Central memory CD8-positive, alpha-beta T cell (primary cell): Measurements from ENCODE around the gene ADGRB3.

ENCODE experiments used
- ATAC-seq: fragments of 150-1000 bp; cut with Tn5 transposase; replicated peaks from 2 replicates; pipeline ENCODE4 v1.10.0; 2022; ENCODE audit warnings: mild to moderate bottlenecking, moderate FRiP score, moderate number of reproducible peaks; ENCODE audit not compliant: poor library complexity, severe bottlenecking; ENCODE audit errors: extremely low read depth
- DNase-seq, 2 donors: peaks; one replicate each; pipeline ENCODE4 v3.0.0; 2021; ENCODE audit warnings: low spot score in 2 of 2
- H3K27ac Mint-ChIP-seq: one replicate; pipeline ENCODE4 v1.8.0; 2022; ENCODE audit warnings: low read depth, mild to moderate bottlenecking, moderate library complexity, mixed read lengths
- H3K27me3 Mint-ChIP-seq: one replicate; pipeline ENCODE4 v1.8.0; 2022; ENCODE audit warnings: mixed read lengths
- H3K36me3 Mint-ChIP-seq: one replicate; pipeline ENCODE4 v1.8.0; 2022; ENCODE audit warnings: mild to moderate bottlenecking, moderate library complexity, mixed read lengths; ENCODE audit not compliant: insufficient read depth
- H3K4me1 Mint-ChIP-seq: one replicate; pipeline ENCODE4 v1.8.0; 2022; ENCODE audit warnings: mixed read lengths
- H3K4me3 Mint-ChIP-seq: one replicate; pipeline ENCODE4 v1.8.0; 2022; ENCODE audit warnings: mild to moderate bottlenecking, moderate library complexity, mixed read lengths
- H3K9me3 Mint-ChIP-seq: one replicate; pipeline ENCODE4 v1.8.0; 2022; ENCODE audit warnings: mixed read lengths

Gene ADGRB3

DNA sequence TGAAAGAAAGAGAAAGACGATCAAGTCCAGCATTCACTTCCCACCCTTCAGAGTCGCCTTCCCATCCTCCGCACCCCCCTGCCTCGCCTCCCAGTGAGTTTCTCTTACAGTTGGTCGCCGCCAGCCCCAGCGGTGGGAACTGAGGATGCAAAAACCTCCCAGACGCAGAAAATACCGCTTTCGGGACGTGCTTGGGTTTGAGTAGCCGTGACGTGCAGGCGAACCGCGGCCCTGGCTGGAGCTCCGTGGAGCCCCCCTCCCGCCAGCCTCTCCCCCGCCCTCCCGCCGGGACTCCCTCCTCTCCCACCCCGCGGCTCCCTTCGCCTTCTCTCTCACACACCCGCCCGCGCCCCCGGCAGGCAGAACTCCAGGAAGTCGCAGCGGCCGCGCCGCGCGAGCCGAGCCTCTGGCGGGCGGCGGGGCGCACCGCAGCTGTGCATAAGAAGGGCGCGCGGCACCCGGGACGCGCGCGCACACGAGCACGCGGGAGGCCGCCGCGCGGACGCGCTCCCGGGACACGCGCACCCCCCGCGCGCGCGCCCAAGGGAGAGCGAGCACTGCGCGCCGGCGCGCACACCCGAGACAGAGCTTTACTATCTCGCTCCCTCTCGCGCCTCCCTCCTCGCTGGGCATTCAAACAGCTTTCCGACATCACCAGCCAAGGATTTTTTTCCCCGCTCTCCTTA is at the start of gene ADGRB3:
Gene ADGRB3 (plus strand): TSS at position 557 of the 686 bp plus-strand sequence. CDS start 3,394 bp downstream, outside the sequence.
- H3K27ac Mint-ChIP-seq, result peak within 1 kb of the TSS; percentile 54
- peaks cover 9% of the 10 kb centered on the region for H3K4me1 Mint-ChIP-seq
- no peak for DNase-seq
- ATAC-seq, result no peak
- H3K4me3 Mint-ChIP-seq, result peak within 1 kb of the TSS; percentile 73
- H3K9me3 Mint-ChIP-seq, result peaks cover 5% of the 10 kb centered on the region
- no peaks in the 10 kb centered on the region for H3K36me3 Mint-ChIP-seq
- peaks cover 37% of the 10 kb centered on the region for H3K27me3 Mint-ChIP-seq

DNA sequence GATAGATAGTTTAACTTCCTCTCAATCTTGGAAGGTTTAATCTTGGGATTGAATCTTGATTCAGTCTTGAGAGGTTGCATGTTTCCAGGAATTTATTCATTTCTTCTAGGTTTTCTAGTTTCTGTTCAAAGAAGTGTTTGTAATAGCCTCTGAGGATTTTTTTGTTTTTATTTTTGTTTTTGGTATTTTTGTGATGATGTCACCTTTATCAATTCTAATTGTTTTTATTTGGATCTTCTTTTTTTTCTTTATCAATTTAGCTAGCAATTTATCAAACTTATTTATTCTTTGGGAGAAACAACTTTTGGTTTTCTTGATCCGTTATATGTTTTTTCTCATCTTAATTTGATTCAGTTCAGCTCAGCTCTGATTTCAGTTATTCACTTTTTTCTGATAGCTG is 41.5 kb upstream of the ADGRB3 start:
- peaks cover 30% of the 10 kb centered on the region for H3K9me3 Mint-ChIP-seq
- H3K27me3 Mint-ChIP-seq, result no peaks in the 10 kb centered on the region
- no peaks in the 10 kb centered on the region for H3K36me3 Mint-ChIP-seq
- DNase-seq (no peak), ATAC-seq (no peak)
- H3K4me1 Mint-ChIP-seq, result no peaks in the 10 kb centered on the region
- no peak overlapping the region for H3K27ac Mint-ChIP-seq
- H3K4me3 Mint-ChIP-seq, result no peak overlapping the region

DNA sequence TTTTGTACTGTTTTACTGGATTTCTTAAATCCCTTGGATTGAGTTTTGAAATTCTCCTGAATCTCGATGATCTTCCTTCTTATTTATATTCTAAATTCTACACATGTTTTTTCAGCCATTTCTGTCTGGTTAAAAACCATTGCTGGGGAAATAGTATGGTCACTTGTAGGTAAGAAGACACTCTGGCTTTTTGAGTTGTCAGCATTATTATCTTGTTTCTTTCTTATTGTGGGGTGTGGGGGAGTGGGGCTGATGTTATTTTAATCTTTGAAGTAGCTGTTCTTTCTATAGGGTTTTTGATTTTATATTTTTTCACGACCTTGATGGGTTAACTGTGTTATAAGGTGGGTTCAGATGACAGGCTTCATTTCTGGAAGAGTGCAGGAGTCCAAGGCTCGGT is 37.4 kb upstream of the ADGRB3 start:
- no peaks in the 10 kb centered on the region for H3K27me3 Mint-ChIP-seq
- no peak overlapping the region for H3K27ac Mint-ChIP-seq
- ATAC-seq, result no peak
- peaks cover 22% of the 10 kb centered on the region for H3K9me3 Mint-ChIP-seq
- DNase-seq, result no peak
- H3K36me3 Mint-ChIP-seq, result peaks cover 1% of the 10 kb centered on the region
- H3K4me1 Mint-ChIP-seq, result no peaks in the 10 kb centered on the region
- no peak overlapping the region for H3K4me3 Mint-ChIP-seq

DNA sequence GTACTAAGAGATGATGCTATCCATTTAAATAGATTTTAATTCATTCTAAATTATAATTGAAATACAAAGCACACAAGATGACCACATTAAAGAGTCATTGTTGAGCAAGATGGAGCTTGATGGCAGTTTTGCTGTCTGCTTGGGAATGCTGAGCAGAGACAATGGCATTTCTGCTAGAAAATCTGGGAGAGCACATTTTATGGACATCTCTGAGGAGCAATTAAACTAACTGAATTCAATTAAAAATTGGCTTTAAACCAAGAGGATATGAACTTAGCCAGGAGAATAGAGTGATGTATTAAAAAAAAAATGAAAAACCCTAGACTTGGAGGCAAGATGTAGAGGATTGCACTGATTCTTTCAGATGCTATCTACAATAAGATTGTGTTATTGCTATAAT is 19.1 kb upstream of the ADGRB3 start:
- DNase-seq, result no peak
- no peaks in the 10 kb centered on the region for H3K27me3 Mint-ChIP-seq
- H3K36me3 Mint-ChIP-seq, result no peaks in the 10 kb centered on the region
- no peak overlapping the region for H3K27ac Mint-ChIP-seq
- H3K9me3 Mint-ChIP-seq, result no peaks in the 10 kb centered on the region
- H3K4me3 Mint-ChIP-seq, result no peak overlapping the region
- no peak for ATAC-seq
- no peaks in the 10 kb centered on the region for H3K4me1 Mint-ChIP-seq

DNA sequence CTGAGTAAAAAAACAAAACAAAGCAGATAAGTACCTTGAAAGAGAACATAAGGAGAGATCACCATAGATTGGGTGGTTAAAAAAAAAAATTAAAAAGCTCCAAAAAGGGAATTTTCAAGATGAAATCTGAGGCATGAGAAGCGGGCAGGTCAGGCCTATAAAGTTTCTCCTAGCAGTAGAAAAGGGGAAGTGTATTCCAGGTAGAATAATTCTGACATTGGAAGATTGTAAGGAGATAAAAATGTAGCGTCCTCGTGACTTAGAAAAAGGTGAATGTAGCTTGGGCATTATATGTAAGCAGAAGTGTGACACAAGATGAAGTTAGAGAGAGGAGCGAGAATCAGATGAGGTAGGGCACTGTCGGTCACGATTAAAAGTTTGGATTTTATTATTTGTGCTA is 9.1 kb upstream of the ADGRB3 start:
- DNase-seq (no peak), ATAC-seq (no peak)
- no peak overlapping the region for H3K4me3 Mint-ChIP-seq
- no peak overlapping the region for H3K27ac Mint-ChIP-seq
- H3K9me3 Mint-ChIP-seq, result peaks cover 31% of the 10 kb centered on the region
- no peaks in the 10 kb centered on the region for H3K36me3 Mint-ChIP-seq
- no peaks in the 10 kb centered on the region for H3K27me3 Mint-ChIP-seq
- no peaks in the 10 kb centered on the region for H3K4me1 Mint-ChIP-seq

DNA sequence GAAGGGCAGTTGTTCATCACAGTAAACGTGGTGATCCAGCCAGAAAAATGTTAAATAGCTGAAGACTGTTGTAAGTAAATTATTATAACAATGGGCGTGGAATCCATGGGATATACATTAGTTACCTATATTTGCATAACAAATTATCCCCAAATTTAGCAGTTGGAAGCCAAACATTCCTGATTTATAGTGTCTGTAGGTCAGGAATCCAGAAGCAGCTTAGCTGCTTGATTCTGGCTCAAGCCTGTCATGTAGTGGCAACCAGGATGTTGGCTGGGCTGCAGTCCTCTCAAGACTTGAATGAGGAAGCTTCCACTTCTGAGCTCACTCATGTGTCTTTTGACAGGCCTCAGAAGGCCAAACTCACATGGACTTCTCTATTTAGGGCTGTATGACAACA is 6.9 kb upstream of the ADGRB3 start:
- DNase-seq (no peak), ATAC-seq (no peak)
- H3K36me3 Mint-ChIP-seq, result no peaks in the 10 kb centered on the region
- H3K4me3 Mint-ChIP-seq, result no peak overlapping the region
- H3K4me1 Mint-ChIP-seq, result no peaks in the 10 kb centered on the region
- H3K27ac Mint-ChIP-seq, result no peak overlapping the region
- H3K9me3 Mint-ChIP-seq, result peaks cover 31% of the 10 kb centered on the region
- peaks cover 3% of the 10 kb centered on the region for H3K27me3 Mint-ChIP-seq

DNA sequence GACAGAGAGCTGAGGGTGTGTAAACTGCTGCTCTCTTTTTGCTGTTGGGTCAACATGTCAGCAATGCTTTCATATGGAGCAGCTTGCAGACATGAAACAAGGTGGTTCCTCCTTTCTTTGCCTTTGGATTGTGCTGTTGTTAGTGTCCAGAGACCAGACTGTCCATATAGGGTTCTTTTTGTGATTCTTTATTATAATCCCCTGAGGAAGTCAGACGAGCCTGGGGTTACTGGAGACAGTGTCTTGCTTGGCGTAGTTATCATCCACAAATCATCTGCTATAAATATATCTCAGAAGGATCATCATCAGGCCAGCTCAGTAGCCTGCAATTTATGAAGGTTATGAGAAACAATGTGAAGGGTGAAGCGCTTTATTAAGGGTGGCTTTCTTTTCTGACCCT is 2.3 kb upstream of the ADGRB3 start:
- Mint-ChIP-seq H3K4me1 (peaks cover 9% of the 10 kb centered on the region), H3K27me3 (peaks cover 37% of the 10 kb centered on the region), H3K4me3 (no peak overlapping the region), H3K27ac (no peak overlapping the region), H3K9me3 (peaks cover 15% of the 10 kb centered on the region), H3K36me3 (no peaks in the 10 kb centered on the region)
- ATAC-seq (no peak), DNase-seq (no peak)

DNA sequence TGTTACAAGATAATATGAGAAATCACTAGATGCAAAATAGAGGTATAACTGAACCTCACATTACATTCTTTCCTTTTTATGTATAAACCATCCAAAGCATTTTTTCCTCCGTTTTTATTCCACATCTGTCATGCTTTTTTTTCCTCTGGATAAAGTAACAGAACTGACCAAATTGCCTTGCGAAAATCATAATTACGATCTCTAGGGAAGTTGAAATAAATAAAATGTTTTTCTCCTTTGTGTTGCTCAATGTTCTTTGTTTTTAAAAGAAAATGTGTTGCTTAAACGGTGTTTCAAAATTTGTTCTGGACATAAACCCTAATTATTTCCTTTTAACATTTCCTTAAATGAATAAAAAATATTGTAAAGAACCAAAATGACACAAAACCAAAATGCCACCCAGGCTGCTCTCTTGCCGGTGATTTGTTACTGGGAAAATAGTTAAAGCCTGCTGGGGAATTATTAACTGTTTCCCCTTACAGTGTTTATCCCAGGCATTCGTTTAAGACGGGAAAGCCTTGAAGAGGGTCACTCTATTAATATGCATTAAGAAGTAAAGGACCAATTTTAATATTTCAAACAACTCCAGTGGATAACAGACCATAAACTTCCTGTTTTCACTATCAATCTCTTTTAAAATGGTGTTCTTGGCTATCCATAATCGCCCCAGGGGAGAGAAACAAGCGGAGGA is 1.7 kb upstream of the ADGRB3 start:
- peaks cover 11% of the 10 kb centered on the region for H3K9me3 Mint-ChIP-seq
- DNase-seq (no peak), ATAC-seq (no peak)
- H3K4me3 Mint-ChIP-seq, result peak overlapping the region; percentile 73
- no peak overlapping the region for H3K27ac Mint-ChIP-seq
- peaks cover 37% of the 10 kb centered on the region for H3K27me3 Mint-ChIP-seq
- H3K4me1 Mint-ChIP-seq, result peaks cover 9% of the 10 kb centered on the region
- no peaks in the 10 kb centered on the region for H3K36me3 Mint-ChIP-seq

DNA sequence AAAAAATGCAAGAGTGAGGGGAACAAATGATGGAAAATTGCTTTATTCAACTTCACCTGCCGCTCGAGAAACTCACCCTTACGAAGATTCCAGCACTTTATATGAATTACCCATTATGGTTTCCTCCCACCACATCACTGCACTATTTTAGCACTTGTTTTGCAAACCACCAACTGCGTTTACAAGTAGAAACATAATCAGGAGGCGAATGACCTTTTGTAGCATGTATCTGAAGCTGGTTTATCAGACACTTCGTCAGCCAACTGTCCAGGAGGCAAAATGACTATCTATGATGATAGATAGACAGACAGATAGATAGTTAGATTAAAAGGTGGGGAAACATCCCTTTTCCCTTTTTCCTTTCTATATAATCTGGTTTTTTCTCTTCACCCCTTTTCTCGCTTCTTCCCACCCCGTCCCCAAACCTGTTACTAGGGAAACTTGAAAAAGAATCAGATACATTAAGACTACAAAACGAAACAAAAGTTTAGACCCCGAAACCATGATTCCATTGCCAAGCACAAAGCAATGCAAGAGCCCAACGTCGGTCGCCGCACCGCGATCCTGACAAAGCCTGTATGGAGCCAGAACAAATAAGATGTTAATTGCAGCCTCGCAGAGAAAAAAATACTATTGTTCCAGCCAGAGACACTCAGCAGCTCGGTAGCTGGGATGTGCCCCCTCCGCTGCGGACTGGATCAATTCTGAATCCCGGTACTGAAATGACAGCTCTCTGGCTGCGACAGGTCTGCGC is 933 bp upstream of the ADGRB3 start:
- Mint-ChIP-seq H3K27ac (no peak overlapping the region), H3K4me3 (peak overlapping the region; percentile 73), H3K4me1 (peaks cover 9% of the 10 kb centered on the region), H3K9me3 (peaks cover 8% of the 10 kb centered on the region), H3K36me3 (no peaks in the 10 kb centered on the region), H3K27me3 (peaks cover 37% of the 10 kb centered on the region)
- DNase-seq (no peak), ATAC-seq (no peak)

DNA sequence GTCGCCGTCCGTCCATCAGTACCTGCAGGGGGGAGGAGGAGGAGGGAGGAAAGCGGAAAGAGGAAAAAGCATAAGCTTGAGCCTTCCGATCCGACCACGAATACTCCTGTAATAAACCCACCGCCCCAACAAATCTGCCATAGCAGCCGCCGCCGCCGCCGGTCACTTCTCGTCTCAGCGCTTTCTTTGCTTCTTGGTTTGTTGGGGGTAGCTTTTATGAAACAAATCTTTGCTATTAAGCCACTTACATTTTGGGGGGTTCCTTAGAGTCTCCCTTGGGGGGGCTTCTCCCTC is 277 bp downstream of the ADGRB3 start:
- Mint-ChIP-seq H3K9me3 (peaks cover 5% of the 10 kb centered on the region), H3K27ac (peak overlapping the region; percentile 54), H3K4me1 (peaks cover 9% of the 10 kb centered on the region), H3K27me3 (peaks cover 37% of the 10 kb centered on the region), H3K36me3 (no peaks in the 10 kb centered on the region), H3K4me3 (peak overlapping the region; percentile 73)
- DNase-seq, result no peak
- no peak for ATAC-seq

DNA sequence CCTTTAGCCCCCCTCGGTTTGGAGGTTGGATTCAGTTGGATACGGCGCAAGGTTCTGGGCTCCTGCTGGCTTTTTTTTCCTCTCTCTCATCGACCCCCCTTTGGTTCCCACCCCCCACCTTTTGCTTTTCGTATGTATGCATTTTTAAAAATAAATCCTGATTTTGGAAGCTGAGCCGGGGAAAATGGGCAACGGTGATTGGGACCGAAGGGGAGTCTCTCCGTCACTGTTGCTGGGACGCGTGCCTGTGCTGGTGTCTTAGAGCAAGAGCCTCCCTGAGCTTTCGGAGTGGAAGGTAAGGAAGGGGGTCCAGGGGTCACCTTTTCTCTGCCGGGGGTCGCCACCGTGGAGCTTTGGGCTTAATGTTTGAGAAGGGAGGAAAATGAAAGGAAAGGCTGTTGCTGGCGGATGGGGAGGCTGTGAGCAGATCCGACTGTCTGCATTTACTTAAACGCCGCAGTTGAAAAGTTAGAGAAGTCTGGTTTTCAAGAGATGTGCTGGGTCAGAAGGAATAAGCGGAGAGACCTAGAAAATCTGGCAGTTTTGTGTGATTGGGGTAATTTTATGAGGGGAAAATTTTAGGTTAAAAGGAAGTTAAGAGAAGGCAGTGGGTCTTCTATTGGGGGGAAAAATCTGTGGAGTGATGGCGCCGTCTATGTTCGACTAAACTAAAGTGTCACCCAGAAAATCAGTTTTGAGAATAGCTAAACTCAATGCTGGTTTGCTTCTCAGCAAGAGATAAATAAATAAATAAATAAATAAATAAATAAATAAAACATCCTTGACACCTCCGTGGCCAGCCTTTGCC is 828 bp downstream of the ADGRB3 start:
- Mint-ChIP-seq H3K27ac (peak overlapping the region; percentile 54), H3K4me3 (peak overlapping the region; percentile 73), H3K9me3 (peaks cover 9% of the 10 kb centered on the region), H3K36me3 (no peaks in the 10 kb centered on the region), H3K27me3 (peaks cover 37% of the 10 kb centered on the region), H3K4me1 (peaks cover 9% of the 10 kb centered on the region)
- no peak for DNase-seq
- no peak for ATAC-seq

DNA sequence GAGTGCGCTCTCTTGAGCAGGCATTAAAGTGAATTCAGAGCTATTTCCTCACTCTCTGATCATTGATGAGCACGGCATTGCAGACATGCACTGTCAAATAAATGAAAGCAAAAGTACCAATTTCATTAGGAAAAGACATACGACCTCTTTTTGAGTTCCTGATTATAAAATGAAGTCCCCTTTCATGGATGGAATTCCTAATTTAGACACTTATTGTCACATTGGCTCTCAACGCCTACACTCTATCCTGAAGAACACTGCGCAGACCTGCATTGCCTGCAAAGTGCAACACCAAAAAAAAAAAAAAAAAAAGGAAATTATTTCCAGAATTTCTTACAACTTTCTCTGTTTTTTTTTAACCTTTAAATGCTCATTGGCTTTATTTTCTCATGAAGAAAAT is 1.6 kb downstream of the ADGRB3 start:
- ATAC-seq, result no peak
- Mint-ChIP-seq H3K9me3 (peaks cover 9% of the 10 kb centered on the region), H3K4me1 (peaks cover 9% of the 10 kb centered on the region), H3K4me3 (no peak overlapping the region), H3K27ac (no peak overlapping the region), H3K36me3 (no peaks in the 10 kb centered on the region), H3K27me3 (peaks cover 37% of the 10 kb centered on the region)
- no peak for DNase-seq
